Activated CD4-positive, alpha-beta T cell treated with anti-CD3 and anti-CD28 coated beads, Interleukin-2, amount 10 ng/mL, durations not matched to agents 7 days and 5 days (primary cell): ENCODE measurements around the gene LHPP. TPM values are rescaled to one million over a fixed set of nuclear protein-coding genes. Genes with fewer than 3 reads are reported as not detected.

Experiments
- CTCF ChIA-PET: fragments of 350-600 bp; sonication (Branson Sonifier 250); formaldehyde crosslinking; loops from one replicate; lab custom pipeline; 2021; ENCODE audit warnings: antibody characterized with exemption; lab: Charles Lee
- POLR2A ChIA-PET: fragments of 350-600 bp; sonication (Branson Sonifier 250); formaldehyde crosslinking; loops from one replicate; lab custom pipeline; 2021; ENCODE audit warnings: antibody characterized with exemption; lab: Charles Lee
- DNase-seq: peaks from one replicate; pipeline ENCODE4 v3.0.0-alpha.2; 2020
- H3K27ac Mint-ChIP-seq: one replicate; pipeline ENCODE4 v1.8.0; 2021; ENCODE audit warnings: mild to moderate bottlenecking, moderate library complexity, mixed read lengths
- H3K27me3 Mint-ChIP-seq: one replicate; pipeline ENCODE4 v1.8.0; 2021; ENCODE audit warnings: mixed read lengths
- H3K36me3 Mint-ChIP-seq: one replicate; pipeline ENCODE4 v1.8.0; 2021; ENCODE audit warnings: low read depth, mixed read lengths
- H3K4me1 Mint-ChIP-seq: one replicate; pipeline ENCODE4 v1.8.0; 2021; ENCODE audit warnings: mixed read lengths
- H3K4me3 Mint-ChIP-seq: one replicate; pipeline ENCODE4 v1.8.0; 2021; ENCODE audit warnings: mild to moderate bottlenecking, moderate library complexity, mixed read lengths
- H3K9me3 Mint-ChIP-seq: one replicate; pipeline ENCODE4 v1.8.0; 2021; ENCODE audit warnings: mixed read lengths
- total RNA-seq, 2 experiments: library from RNA; stranded (reverse); gene quantifications; one replicate each; pipeline ENCODE4 v1.2.3, GENCODE V29; 2021

The LHPP gene
- total RNA-seq, 2 experiments from 2014 or later, result 24.2 to 28.0 TPM

DNA sequence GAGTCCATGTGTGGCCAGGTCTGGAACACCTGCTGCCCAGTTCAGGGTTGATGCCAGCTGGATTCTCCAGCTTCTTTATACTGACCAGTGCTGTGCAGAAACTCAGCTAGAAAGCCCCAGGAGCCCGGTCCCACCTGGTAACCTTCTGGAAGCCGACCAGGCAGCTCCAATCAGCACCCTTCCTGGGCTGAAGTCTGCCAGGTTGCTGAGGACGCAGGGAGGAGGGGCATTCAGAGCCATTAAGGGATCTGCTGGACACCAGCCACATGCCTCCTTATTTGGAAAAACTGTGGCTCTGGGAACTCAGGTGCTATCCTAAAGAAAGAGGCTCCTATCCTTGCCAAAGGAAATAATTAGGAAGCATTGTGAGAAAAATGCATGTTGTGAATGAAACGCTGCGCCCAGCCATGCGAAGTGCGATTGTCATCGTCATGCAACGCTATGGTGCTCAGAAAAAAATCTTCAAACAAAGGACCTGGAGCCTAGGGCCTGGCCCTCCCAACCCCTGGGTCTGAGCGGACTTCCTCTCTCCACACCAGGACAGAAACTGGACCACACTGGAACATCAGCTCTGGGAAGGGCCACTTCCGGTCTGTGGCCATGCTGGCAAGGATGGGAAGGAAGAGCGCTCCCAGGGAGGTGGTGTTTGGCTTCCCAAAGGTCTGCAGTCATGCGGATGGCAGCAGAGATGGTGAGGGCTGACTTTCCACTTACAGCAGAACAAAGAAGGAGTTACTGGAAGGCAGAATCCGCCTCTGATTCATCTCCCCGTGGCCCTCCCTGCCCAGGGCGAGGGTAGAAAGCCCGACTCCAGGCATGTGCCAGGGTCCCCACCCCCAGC, 192.4 kb downstream of the LHPP start:
- CTCF ChIA-PET, result interaction anchor here (2.0 kb wide), 1 partner anchor 10 kb away, joined by 8 read pairs; no protein-coding TSS in a partner anchor
- H3K27ac Mint-ChIP-seq, result peak overlapping the region; percentile 36
- POLR2A ChIA-PET, result no interaction called here
- H3K36me3 Mint-ChIP-seq, result peaks cover 35% of the 10 kb centered on the region
- H3K4me3 Mint-ChIP-seq, result no peak overlapping the region
- H3K9me3 Mint-ChIP-seq, result no peaks in the 10 kb centered on the region
- H3K27me3 Mint-ChIP-seq, result no peaks in the 10 kb centered on the region
- no peak for DNase-seq
- peaks cover 85% of the 10 kb centered on the region for H3K4me1 Mint-ChIP-seq

DNA sequence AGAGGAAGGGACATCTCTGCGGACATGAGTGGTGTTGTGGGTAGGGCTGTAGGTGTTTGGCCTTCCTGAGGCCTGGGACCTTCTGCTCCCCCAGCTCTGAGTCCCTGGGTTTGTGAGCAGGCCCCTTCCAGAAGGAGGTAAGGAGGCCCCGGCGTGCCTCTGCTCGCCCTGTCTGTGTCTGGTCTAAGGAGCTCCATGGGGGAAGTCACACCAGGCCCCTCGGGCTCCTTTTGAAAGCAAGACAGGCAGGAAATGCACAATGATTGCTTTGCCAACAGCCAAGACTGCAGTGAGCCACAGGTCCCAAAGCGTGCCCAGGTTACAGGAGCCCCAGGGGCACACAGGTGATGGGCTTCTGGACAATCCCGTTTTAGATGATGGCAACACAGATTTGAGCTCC, 193.1 kb downstream of the LHPP start:
- CTCF ChIA-PET, result interaction anchor here (1.0 to 2.0 kb wide), 2 partner anchors 9 to 12 kb away, joined by 4 to 8 read pairs; no protein-coding TSS in a partner anchor
- POLR2A ChIA-PET, result no interaction called here
- H3K4me3 Mint-ChIP-seq, result no peak overlapping the region
- DNase-seq, result no peak
- H3K27ac Mint-ChIP-seq, result peak overlapping the region; percentile 68
- H3K4me1 Mint-ChIP-seq, result peaks cover 85% of the 10 kb centered on the region
- H3K9me3 Mint-ChIP-seq, result no peaks in the 10 kb centered on the region
- H3K27me3 Mint-ChIP-seq, result no peaks in the 10 kb centered on the region
- H3K36me3 Mint-ChIP-seq, result peaks cover 34% of the 10 kb centered on the region

DNA sequence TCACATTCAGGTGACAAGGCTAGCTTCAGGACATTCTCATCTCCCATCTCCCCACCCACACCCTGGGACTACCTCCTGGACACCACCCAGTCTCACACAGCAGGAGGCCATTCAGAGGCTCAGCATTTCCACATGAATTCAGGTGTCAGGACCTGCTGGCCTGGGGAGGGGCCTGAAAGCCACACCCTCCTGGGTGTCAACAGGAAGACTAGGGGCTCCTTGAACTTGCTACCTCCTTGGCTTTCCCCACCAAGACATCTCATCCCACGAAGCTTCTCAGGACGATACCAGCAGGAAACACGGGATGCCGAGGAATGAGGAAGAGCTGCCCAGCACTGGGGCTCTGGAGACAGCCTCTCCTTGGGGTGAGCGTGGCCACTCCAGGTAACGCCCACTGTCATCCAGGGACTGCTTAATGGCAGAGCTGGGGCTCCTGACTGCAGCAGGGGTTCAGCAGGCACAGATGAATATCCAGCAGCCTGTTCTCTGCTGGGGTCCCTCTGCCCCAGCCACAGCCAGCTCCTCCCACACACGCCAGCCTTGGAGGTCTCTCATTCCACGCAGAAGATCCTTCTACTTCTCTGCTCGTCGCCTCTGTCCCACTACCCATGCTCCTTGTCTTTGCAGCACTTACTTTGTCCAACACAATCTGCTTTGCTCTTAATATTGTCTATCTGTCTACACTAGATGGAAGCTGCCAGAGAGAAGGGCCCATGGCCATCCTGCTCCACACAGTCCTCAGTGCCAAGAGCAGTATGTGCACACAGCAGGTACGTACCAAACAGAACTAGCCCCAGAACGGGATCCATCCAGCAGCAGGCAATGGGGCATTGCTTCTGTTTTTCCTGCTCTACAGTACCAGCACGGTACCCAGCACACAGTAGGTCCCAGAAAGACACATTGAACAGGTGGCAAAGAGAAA, 193.8 kb downstream of the LHPP start:
- DNase-seq, result no peak
- peaks cover 85% of the 10 kb centered on the region for H3K4me1 Mint-ChIP-seq
- no peaks in the 10 kb centered on the region for H3K27me3 Mint-ChIP-seq
- H3K4me3 Mint-ChIP-seq, result no peak overlapping the region
- H3K9me3 Mint-ChIP-seq, result no peaks in the 10 kb centered on the region
- H3K27ac Mint-ChIP-seq, result peak overlapping the region; percentile 68
- ChIA-PET POLR2A (no interaction called here), CTCF (interaction anchor here (0.6 to 2.0 kb wide), 4 partner anchors 9 to 64 kb away, joined by 3 to 8 read pairs (median 4); no protein-coding TSS in a partner anchor)
- peaks cover 34% of the 10 kb centered on the region for H3K36me3 Mint-ChIP-seq

DNA sequence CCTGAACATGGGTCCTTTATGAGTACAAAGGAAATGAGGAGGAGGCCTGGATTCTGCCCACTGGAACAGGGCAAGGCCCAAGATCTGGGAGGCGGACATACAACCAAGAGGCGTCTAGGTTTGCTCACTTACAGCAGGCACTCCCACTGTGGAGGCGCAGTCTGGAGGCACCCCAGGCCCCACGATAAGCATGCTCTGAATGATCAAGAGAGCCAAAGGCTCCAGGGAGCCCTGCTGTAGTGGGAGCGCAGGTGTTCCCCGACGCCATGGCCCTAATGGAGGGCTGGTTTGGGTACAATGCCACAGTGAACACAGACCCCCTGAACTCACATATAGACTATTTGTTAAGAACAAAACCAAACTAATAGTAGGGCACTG, 194.5 kb downstream of the LHPP start:
- ChIA-PET CTCF (interaction anchor here (0.6 to 1.1 kb wide), 2 partner anchors 26 to 63 kb away, joined by 3 read pairs; no protein-coding TSS in a partner anchor), POLR2A (no interaction called here)
- Mint-ChIP-seq H3K27ac (no peak overlapping the region), H3K4me1 (peaks cover 81% of the 10 kb centered on the region), H3K27me3 (no peaks in the 10 kb centered on the region), H3K36me3 (peaks cover 30% of the 10 kb centered on the region), H3K9me3 (no peaks in the 10 kb centered on the region), H3K4me3 (no peak overlapping the region)
- DNase-seq, result no peak

DNA sequence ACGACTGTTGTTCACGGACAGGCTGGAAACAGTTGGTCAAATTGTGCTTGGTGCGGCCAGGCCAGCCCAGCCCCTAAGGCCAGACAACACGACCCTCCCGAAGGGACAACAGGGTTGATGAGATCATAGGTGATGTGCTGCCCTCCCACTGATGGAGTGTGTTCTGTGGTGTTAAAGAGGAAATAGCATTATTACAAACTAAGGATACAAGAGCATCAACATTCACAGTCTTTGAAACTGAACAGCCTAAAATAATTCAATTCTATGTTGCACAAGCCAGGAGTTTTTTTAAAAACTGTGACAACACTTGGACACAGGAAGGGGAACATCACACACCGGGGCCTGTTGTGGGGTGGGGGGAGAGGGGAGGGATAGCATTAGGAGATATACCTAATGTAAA, 194.9 kb downstream of the LHPP start:
- Mint-ChIP-seq H3K27ac (no peak overlapping the region), H3K4me3 (no peak overlapping the region), H3K9me3 (no peaks in the 10 kb centered on the region), H3K4me1 (peaks cover 77% of the 10 kb centered on the region), H3K27me3 (no peaks in the 10 kb centered on the region), H3K36me3 (peaks cover 30% of the 10 kb centered on the region)
- POLR2A ChIA-PET, result no interaction called here
- CTCF ChIA-PET, result interaction anchor here (1.0 kb wide), 1 partner anchor 23 kb away, joined by 3 read pairs; no protein-coding TSS in a partner anchor
- no peak for DNase-seq

DNA sequence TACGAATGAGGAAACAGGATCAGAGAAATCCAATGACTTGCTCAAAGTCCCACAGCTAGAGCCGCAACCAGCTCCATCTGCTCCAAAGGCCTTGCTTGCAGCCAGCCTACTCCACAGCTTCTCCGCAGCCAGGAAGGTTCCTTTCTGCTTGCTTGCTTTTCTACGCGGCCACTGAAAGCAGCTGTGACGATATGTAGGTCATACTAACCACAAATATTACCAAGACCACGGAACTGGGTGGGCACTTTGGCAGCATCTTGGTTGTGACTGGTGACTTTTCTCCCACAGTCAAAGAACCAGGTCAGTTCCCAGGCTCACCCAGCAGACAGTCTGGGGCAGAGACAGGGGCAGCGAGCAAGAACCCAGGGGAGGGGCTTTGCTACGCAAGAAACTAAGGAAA, 196.2 kb downstream of the LHPP start:
- H3K4me1 Mint-ChIP-seq, result peaks cover 68% of the 10 kb centered on the region
- no peak for DNase-seq
- CTCF ChIA-PET, result interaction anchor here (1.2 kb wide), 1 partner anchor 84 kb away, joined by 4 read pairs; no protein-coding TSS in a partner anchor
- H3K27ac Mint-ChIP-seq, result peak overlapping the region; percentile 83
- no peaks in the 10 kb centered on the region for H3K9me3 Mint-ChIP-seq
- POLR2A ChIA-PET, result no interaction called here
- peak overlapping the region; percentile 11 for H3K4me3 Mint-ChIP-seq
- H3K27me3 Mint-ChIP-seq, result no peaks in the 10 kb centered on the region
- H3K36me3 Mint-ChIP-seq, result peaks cover 24% of the 10 kb centered on the region

DNA sequence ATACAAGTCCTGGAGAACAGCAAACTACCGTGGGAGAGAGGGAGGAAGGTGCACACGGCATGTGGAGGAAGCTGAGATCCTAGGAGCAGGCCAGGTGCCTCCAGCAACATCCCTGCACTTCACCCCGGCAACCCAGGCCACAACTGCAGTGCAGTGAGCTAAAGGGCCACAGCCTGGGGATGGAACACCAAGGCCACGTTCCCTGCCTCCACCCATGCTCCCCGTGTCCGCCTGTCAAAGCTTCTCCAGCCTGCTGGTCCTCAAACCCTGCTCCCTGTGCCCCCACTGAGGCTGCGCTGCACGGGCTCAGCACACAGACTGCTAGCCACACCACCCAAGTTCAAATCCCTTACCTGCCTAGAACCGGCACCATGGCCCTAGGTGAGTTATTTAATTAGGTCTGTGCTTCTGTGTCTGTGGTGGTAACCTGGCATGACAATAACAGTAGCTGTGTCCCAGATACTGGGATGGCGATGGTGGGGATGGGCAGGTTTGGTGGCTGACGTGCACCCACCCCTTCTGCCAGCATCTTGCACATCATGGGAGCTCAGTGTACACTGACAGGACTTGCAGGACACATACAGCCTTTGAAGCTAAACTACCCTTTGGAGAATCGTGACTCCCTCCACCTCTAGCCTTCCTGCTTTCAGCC, 197.1 kb downstream of the LHPP start:
- Mint-ChIP-seq H3K27ac (peak overlapping the region; percentile 78), H3K27me3 (no peaks in the 10 kb centered on the region), H3K9me3 (no peaks in the 10 kb centered on the region), H3K4me3 (no peak overlapping the region), H3K36me3 (peaks cover 26% of the 10 kb centered on the region), H3K4me1 (peaks cover 62% of the 10 kb centered on the region)
- CTCF ChIA-PET, result interaction anchor here (0.9 to 1.4 kb wide), 6 partner anchors 9 to 83 kb away, joined by 3 to 6 read pairs (median 4); no protein-coding TSS in a partner anchor
- POLR2A ChIA-PET, result no interaction called here
- DNase-seq, result no peak

DNA sequence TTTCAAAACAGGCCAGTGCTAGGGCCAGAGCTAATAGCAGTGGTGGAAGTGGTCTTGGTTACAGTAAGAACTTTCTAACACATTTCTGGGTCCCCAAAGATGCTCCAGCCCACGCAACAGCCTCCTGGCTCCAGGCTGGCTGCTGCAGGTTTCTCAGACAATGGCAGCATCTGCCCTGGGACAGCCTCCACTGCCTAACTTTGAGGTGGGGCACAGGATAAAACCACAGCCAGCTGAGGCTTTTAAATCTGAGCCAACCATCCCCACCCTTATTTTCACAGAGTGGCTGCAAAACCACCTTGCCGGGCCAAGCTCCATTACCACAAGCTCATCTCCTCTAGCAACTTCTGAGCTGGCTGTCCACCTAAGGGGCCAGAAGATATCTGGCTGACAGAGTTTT, 197.8 kb downstream of the LHPP start:
- H3K4me3 Mint-ChIP-seq, result peak overlapping the region; percentile 4
- POLR2A ChIA-PET, result no interaction called here
- DNase-seq, result no peak

DNA sequence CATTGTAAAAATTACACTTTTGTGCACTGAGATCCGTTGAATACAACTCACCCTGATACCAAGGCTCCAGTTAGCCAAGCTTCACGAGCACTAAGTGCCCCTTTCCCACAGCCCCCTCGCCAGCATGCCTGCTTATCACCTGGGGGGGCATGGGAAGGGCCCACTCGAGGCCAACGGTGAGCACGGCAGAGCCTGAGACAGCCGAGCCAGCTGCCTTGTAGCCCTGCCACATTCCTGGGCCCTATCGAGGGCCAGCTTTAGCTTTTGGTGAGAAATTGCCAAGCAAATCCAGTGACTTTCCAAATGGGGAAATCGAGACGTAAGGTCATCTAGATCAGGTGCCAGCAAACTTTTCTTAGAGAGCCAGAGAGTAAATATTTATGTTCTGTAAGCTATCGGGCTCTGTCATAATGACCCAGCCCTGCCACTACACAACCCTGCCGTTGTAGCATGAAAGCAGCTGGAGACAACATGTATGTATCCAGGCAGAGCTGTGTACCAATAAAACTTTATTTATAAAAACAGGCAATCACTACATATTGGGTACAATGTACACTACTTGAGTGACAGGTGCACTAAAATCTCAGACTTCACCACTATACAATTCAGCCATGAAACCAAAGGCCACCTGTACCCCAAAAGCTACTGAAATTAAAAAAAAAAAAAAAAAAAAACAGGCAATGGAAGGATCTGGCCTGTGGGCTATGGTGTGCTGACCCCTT, 198.9 kb downstream of the LHPP start:
- H3K4me3 Mint-ChIP-seq, result no peak overlapping the region
- peak overlapping the region; percentile 71 for H3K27ac Mint-ChIP-seq
- no peaks in the 10 kb centered on the region for H3K9me3 Mint-ChIP-seq
- H3K27me3 Mint-ChIP-seq, result no peaks in the 10 kb centered on the region
- no peak for DNase-seq
- peaks cover 48% of the 10 kb centered on the region for H3K4me1 Mint-ChIP-seq
- CTCF ChIA-PET, result interaction anchor here (0.5 to 2.3 kb wide), 3 partner anchors 12 to 130 kb away, joined by 3 to 8 read pairs (median 3); no protein-coding TSS in a partner anchor
- POLR2A ChIA-PET, result interaction anchor here (0.6 kb wide), 1 partner anchor 324 kb away, joined by 3 read pairs; no protein-coding TSS in a partner anchor
- H3K36me3 Mint-ChIP-seq, result peaks cover 26% of the 10 kb centered on the region

More for the DNA sequence above, 197.8 kb downstream of the LHPP start:
- peak overlapping the region; percentile 71 for H3K27ac Mint-ChIP-seq
- H3K27me3 Mint-ChIP-seq, result no peaks in the 10 kb centered on the region
- CTCF ChIA-PET, result interaction anchor here (0.9 to 1.4 kb wide), 6 partner anchors 10 to 82 kb away, joined by 3 to 6 read pairs (median 4); no protein-coding TSS in a partner anchor
- H3K9me3 Mint-ChIP-seq, result no peaks in the 10 kb centered on the region
- H3K4me1 Mint-ChIP-seq, result peaks cover 58% of the 10 kb centered on the region
- H3K36me3 Mint-ChIP-seq, result peaks cover 26% of the 10 kb centered on the region

DNA sequence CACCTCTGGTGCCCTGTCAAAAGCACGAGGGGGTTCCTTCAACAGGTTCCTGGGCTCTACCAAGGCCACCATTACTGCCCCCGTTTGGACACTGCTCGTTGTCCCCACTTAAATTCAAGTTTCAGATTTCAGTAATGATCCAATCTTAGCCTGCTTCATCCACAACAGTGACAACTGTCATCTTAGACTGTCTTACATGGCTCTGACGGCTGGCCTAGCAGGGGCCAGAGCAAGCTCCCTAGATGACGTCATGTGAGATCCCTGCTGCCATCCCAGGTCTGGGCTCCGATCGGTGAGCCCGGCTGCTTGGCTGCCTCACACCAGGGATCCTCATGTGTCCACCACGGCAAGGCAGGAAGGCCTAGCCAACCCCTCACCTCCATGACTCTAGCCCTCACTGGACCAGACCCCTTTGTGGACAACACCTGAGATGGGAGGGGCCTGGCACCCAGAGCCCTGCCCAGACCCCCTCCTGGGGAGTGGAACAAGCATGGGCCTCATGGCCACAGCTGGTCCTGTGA, 200.1 kb downstream of the LHPP start:
- Mint-ChIP-seq H3K9me3 (no peaks in the 10 kb centered on the region), H3K27ac (peak overlapping the region; percentile 11), H3K4me1 (peaks cover 39% of the 10 kb centered on the region), H3K27me3 (no peaks in the 10 kb centered on the region), H3K4me3 (no peak overlapping the region), H3K36me3 (peaks cover 17% of the 10 kb centered on the region)
- ChIA-PET CTCF (interaction anchor here (0.7 to 2.3 kb wide), 5 partner anchors 9 to 26 kb away, joined by 3 to 8 read pairs (median 3); no protein-coding TSS in a partner anchor), POLR2A (interaction anchor here (0.7 kb wide), 1 partner anchor 9 kb away, joined by 3 read pairs; no protein-coding TSS in a partner anchor)
- no peak for DNase-seq

DNA sequence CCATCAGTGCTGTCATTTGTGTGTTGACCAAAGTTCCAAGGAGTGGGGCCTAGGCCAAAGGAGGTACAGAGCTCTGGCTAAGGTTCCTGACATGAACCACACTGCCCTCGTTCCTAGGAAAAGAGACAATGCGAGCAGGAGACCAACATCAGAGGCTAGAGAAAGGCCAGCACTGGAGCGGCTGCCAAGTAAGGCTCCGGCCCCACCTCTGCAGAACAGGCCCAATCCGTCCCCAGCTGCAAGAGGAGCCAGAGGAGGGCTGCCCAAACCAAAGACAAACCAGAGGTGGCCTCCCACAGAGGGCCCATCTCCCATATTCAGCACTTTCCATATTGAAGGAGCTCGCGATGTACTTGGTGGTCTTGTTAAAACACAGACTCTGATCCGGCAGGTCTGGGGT, 201.6 kb downstream of the LHPP start:
- Mint-ChIP-seq H3K4me1 (peaks cover 34% of the 10 kb centered on the region), H3K36me3 (peaks cover 11% of the 10 kb centered on the region), H3K27me3 (no peaks in the 10 kb centered on the region), H3K9me3 (no peaks in the 10 kb centered on the region), H3K27ac (no peak overlapping the region), H3K4me3 (no peak overlapping the region)
- ChIA-PET CTCF (interaction anchor here (1.2 to 3.1 kb wide), 4 partner anchors 9 to 25 kb away, joined by 3 to 8 read pairs (median 6); no protein-coding TSS in a partner anchor), POLR2A (no interaction called here)
- no peak for DNase-seq
